Muscle of arm (tissue), 14 donors: ENCODE results near the gene UNC119B. TPM values are rescaled to one million over a fixed set of nuclear protein-coding genes. Genes with fewer than 3 reads are reported as not detected.
A peak's percentile ranks its signal among the peaks of the same experiment; 100 is the strongest.
"Not testable (repeated sequence)": the region's sequence is repeated elsewhere in the genome, so short reads cannot be mapped to it uniquely, and the experiment has no call there.

ENCODE experiments used
- DNase-seq: peaks from one replicate; pipeline ENCODE4 v3.0.0-alpha.2; 2013
- long read RNA-seq, 11 donors: transcript quantifications; one replicate each; lab custom pipeline, GENCODE V29; 2026
- polyA plus RNA-seq, 12 donors: library from polyadenylated mRNA; unstranded; fragments of 120-200 nt; gene quantifications; one replicate each; pipeline ENCODE4 v1.2.1, GENCODE V29; 2013; ENCODE audit not compliant: insufficient read length in 12 of 12

The UNC119B gene
- polyA plus RNA-seq: 10 to 100 TPM in 11 of 12 donors, not detected in 1; 11.0 to 21.9 (median 15.9) TPM
- long read RNA-seq, donor 1, full-length matches to known transcripts: 4 of 13 reads
- long read RNA-seq, donor 1, partial matches to known transcripts: 9 of 13 reads
- long read RNA-seq, donor 1, other reads (novel, unspliced or antisense): 0 of 13 reads
- long read RNA-seq, donor 2, full-length matches to known transcripts: 2 of 2 reads
- long read RNA-seq, donor 2, partial matches to known transcripts: 0 of 2 reads
- long read RNA-seq, donor 2, other reads (novel, unspliced or antisense): 0 of 2 reads
- long read RNA-seq, donor 3, full-length matches to known transcripts: 3 of 3 reads
- long read RNA-seq, donor 3, partial matches to known transcripts: 0 of 3 reads
- long read RNA-seq, donor 3, other reads (novel, unspliced or antisense): 0 of 3 reads
- long read RNA-seq, donor 4: 0 reads
- long read RNA-seq, donor 5, full-length matches to known transcripts: 4 of 4 reads
- long read RNA-seq, donor 5, partial matches to known transcripts: 0 of 4 reads
- long read RNA-seq, donor 5, other reads (novel, unspliced or antisense): 0 of 4 reads
- long read RNA-seq, donor 6, full-length matches to known transcripts: 1 of 1 reads
- long read RNA-seq, donor 6, partial matches to known transcripts: 0 of 1 reads
- long read RNA-seq, donor 6, other reads (novel, unspliced or antisense): 0 of 1 reads
- long read RNA-seq, donor 7, full-length matches to known transcripts: 1 of 1 reads
- long read RNA-seq, donor 7, partial matches to known transcripts: 0 of 1 reads
- long read RNA-seq, donor 7, other reads (novel, unspliced or antisense): 0 of 1 reads
- long read RNA-seq, donor 8, full-length matches to known transcripts: 2 of 7 reads
- long read RNA-seq, donor 8, partial matches to known transcripts: 5 of 7 reads
- long read RNA-seq, donor 8, other reads (novel, unspliced or antisense): 0 of 7 reads
- long read RNA-seq, donor 9, full-length matches to known transcripts: 3 of 9 reads
- long read RNA-seq, donor 9, partial matches to known transcripts: 6 of 9 reads
- long read RNA-seq, donor 9, other reads (novel, unspliced or antisense): 0 of 9 reads
- long read RNA-seq, donor 10, full-length matches to known transcripts: 3 of 3 reads
- long read RNA-seq, donor 10, partial matches to known transcripts: 0 of 3 reads
- long read RNA-seq, donor 10, other reads (novel, unspliced or antisense): 0 of 3 reads
- long read RNA-seq, donor 11, full-length matches to known transcripts: 2 of 2 reads
- long read RNA-seq, donor 11, partial matches to known transcripts: 0 of 2 reads
- long read RNA-seq, donor 11, other reads (novel, unspliced or antisense): 0 of 2 reads

DNA sequence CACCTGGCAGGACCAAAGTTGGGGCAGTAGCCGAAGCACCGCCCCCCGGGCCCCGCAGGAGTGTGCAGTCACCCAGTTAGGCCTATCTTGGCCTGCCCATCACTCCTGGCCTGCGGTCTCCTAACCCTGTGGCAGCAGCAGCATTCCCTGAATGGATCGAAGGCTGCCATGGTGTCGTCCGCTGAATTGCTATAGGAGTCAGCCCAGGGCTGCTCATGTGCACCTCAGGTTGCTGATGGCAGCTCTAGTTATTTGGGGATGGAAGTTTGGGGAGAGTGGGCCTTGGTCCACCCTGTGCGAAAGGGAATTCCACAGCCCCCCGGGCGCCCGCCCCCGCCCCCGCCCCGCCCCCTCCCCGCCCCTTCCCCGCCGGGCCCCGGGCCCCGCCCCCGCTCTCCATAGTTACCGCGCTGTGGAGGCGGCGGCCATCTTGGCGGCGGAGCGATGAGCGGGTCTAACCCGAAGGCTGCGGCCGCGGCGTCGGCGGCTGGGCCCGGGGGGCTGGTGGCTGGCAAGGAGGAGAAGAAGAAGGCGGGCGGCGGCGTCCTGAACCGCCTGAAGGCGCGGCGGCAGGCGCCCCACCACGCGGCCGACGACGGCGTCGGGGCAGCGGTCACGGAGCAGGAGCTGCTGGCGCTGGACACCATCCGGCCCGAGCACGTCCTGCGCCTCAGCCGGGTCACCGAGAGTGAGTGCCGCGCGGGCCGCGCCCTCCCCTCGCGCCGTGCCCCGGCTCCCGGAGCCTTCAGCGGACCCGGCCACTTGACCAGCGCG is at the start of gene UNC119B:
UNC119B (plus strand) TSS at position 428 of the 774 bp plus-strand sequence; CDS start at position 445, 17 bp downstream.
- DNase-seq: peak; percentile 64

DNA sequence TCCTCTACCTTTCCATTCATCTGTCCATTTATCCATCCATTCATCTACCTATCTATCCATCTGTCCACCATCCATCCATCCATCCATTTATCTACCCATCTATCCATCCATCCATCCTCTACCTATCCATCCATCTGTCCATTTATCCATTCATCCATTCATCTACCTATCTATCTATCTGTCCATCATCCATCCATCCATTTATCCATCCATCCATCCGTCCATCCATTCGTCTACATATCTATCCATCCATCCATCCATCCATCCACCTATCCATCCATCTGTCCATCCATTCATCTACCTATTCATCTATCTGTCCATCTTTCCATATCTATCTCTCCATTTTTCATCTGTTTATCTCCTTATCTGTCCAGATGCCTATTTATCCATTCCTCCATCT is 48.8 kb upstream of the UNC119B start:
- no peak for DNase-seq

DNA sequence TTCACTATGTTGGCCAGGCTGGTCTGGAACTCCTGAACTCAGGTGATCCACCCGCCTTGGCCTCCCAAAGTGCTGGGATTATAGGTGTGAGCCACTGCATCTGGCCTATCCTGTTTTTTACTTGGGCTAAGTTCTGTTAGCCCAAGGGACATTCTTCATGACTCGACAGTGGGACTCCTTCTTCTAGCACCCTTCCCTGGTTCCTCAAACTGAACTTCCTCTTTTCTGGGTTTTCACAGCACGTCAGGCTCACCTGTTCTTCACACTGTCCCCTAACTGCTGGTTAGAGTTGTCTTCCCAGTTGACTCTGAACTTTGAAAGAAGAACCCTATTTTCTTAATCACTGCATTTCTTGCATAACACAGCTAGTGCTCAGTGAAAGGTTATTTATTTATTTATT is 47.4 kb upstream of the UNC119B start:
- DNase-seq: no peak

- DNase-seq: no peak
Measured at GRCh38 chr12:120663741-120664140, 46.5 kb upstream of the UNC119B start.

- peak; percentile 66 for DNase-seq
Measured at GRCh38 chr12:120666571-120667390, 43.5 kb upstream of the UNC119B start.

DNA sequence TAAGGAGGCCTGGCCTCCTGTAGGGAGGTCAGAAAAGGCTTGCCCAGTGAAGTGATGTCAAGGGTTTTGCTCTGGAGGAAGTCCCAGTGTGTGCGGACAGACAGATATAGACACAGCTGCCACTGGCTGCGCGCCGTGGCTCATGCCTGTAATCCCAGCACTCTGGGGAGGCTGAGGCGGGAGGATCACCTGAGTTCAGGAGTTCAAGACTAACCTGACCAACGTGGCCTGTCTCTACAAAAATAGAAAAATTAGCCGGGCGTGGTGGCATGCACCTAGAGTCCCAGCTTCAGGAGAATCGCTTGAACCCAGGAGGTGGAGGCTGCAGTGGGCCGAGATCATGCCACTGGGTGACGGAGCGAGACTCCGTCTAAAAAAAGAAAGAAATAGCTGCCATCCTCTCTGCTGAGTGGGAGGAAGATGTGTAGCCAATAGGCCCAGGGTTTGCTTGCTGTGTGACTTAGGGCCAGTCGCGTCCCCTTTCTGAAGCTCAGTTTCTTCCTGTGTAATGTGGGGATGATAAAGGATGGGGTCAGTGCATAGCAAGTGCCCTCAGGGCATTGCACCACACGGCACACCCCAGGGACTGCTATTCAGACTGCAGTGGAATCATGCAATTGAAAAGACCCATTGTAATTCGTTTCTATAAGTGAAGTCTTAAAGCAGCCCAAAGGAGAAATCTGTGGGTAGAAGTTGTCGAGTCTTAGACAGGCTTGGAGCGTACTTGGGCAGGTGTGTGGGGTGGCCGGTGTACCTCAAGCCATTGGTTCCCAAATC is 42.0 kb upstream of the UNC119B start:
- no peak for DNase-seq

DNA sequence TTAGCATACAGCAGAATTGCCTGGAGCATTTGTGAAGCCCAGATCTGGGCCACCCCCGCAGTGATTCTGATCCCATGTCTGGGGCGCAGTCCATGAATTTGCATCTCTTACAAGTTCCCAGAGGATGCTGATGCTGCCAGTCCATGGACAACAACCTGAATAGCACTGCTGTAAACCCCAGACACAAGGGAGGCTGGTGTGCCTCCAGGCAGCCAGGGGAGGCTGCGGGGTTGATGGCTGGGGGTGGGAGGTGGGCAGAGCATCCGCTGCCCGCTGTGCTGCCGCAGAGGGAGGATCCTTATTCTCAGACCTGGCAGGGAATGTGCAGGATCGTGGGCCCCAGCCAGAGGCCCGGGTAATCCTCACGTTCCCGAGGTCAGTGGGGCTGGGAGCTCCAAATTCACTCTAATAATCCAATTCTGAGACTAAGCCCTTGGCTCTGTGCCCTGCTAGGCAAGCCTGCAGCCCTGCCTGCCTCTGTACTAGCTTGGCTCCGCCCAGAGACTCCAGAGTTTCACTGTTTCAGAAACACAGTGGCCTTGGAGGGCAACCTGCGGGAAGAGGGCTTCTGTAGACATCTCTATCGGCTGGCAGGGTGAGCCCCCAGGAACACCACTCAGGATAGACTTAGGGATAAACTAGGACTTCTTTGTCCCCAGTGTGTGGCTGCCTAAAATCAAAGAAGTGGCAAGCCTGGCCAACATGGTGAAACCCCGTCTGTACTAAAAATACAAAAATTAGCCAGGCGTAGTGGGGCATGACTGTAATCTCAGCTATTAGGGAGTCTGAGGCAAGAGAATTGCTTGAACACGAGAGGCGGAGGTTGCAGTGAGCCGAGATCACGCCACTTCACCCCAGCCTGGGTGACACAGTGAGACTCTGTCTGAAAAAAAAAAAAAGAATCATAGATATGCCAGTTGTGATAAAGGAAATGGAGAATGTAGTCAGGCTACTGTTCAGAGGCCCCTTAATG is 41.1 kb upstream of the UNC119B start:
- DNase-seq: peak; percentile 29

DNA sequence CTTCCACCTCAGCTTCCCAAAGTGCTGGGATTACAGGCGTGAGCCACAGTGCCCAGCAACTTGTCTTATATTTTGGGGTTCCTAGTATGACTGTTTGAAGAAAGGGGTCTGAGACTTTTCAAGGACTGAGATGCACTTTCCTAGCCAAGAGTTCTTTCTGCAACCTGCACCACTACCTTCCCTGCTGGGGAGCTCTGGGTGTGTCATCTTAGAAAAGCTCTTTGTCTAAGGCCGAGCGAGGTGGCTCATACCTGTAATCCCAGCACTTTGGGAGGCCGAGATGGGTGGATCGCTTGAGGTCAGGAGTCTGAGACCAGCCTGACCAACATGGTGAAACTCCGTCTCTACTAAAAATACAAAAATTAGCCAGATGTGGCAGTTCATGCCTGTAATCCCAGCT is 40.0 kb upstream of the UNC119B start:
- not testable (repeated sequence) for DNase-seq

DNA sequence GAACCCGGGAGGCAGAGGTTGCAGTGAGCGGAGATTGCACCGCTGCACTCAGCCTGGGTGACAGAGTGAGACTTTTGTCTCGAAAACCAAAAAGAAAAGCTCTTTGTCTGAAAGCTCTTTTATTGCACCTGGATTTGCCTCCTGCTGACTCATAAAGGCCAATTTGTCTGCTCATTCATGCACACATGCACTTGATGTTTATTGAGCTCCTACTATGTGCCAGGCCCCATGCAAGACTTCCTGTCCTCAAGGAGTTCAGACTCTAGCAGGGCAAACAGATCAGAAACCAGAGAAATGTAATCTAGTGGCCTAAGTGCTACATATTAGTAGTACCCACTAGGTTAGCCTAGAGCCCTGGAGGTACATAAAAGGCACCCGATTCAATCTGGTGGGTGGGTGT is 39.6 kb upstream of the UNC119B start:
- no peak for DNase-seq

DNA sequence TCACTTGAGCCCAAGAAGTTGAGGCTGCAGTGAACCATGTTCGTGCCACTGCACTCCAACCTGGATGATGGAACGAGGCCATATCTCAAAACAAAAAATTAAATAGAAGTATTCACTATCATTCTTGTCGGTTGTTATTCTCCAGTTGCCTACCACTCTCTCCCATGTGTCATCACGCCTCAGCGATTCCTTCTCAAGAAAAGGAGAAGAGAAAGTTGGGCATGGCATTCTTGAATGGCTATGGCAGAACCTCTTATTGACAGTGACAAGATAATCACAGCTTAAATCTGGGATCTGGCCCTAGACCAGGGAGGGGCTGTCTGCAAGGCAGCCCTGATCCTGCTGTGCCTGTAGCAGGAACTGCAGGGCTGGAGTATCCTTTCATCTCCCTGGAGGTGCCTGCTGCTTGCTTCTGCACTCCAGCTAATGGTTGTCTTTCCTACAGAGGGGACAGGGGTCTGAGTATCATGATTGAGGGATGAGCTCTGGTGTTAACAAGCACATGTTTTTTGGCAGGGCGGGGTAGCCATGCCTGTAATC is 36.1 kb upstream of the UNC119B start:
- no peak for DNase-seq

DNA sequence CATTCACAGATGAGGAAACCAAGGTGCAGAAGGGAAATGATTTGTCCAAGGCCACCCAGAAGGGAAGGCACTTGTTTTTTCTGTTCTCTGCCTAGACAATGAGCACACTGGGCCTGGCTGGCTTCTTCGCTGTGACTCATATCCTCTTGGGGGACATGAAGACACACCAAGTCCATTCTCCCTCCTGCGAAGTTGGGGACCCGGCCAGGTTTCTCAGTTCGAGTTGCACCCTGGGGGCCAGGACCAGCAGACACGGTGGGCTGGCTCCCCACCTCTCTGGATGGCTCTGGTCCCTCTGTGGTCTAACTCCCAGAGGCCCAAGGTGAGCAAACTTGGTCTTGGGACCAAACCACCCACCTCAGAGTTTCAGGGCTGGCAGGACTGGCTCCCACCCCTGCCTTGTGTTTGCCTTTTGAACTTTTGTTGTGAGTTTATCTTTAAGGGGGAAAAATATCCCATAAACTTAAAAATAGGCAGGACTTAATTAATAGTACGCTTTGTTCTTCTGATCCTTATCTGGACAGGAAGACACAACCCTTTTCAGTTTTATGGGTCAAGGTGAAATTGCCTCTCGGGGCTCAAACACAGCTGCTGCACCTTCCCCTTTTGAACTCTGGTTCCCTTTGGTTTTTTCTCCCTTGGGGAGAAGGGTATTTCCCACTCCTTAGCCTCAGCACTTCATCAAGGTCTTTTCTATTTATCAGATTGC is 32.3 kb upstream of the UNC119B start:
- no peak for DNase-seq

GRCh38 chr12:120678572-120678971 is 31.7 kb upstream of the UNC119B start:
- no peak for DNase-seq

DNA sequence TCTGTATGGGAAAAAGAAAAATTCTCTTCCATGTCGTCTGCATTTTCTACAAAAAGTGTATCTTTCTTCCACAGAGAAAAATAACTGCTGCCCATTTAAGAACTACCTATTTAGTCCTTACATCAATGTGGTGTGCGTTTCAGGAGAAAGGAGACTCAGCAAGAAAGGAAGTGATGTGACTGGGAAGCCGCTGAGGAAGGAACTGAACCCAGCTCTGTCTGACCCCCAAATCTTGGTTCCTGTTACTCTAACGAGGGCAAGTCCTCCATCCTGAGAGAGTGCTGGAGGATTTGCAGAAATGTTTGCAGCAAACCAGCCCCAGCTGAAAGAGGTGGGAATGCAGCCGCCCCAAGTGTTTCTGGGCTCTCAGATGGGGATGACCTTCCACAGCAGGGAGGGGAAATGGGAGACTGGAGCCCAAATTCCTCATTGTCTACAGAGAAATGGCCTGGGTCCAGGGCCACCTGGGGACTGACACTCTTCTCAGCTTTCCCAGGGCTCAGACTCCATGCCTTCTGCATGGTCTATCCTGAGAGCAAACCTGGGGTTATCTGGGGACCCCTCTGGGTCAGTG is 30.0 kb upstream of the UNC119B start:
- no peak for DNase-seq

- DNase-seq: no peak
Measured at GRCh38 chr12:120684523-120684932, 25.7 kb upstream of the UNC119B start.

- DNase-seq: no peak
Measured at GRCh38 chr12:120685522-120685921, 24.7 kb upstream of the UNC119B start.

DNA sequence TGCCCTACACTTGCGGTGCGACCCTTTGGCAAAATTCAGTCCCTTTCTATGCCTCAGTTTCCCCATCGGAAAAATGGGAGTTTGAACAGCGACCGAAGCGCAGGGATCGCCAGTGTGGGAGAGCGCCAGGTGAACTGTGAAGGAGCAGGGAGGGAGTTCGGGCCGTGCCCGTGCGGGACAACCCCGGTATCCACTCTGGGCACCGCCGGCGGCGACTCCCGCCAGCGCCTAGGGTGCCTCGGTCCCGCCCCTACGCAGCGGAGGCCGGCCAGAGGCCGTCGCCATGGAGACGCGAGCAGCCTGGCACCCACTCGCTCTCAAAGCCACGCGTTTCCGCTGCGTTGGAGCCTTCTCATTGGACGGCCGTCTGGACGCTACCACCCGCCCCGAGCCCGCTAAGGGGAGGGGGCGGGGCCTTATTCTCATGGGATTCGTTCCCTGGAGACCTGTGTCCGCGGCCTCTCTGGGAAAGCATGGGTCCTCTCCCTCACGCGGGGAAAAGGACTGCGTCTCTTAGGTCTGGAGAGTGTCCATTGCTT is 24.0 kb upstream of the UNC119B start:
- peak; percentile 95 for DNase-seq
